HCT116 (cell line): Measurements from ENCODE around the gene POLR1B. TPM values are rescaled to one million over a fixed set of nuclear protein-coding genes. Genes with fewer than 3 reads are reported as not detected.

ENCODE experiments used
- ATAC-seq: fragments of 200-7000 bp; cut with Tn5 transposase; 2 replicates; pipeline ENCODE4 v1.9.1; 2020; ENCODE audit warnings: mild to moderate bottlenecking, moderate library complexity
- BruUV-seq: library from RNA; stranded (reverse); fragments of 400-500 nt; replicated peaks from 2 replicates; lab custom pipeline; 2021; lab: Mats Ljungman, UMichigan
- CTCF ChIA-PET: fragments of 300-600 bp; sonication (Branson Sonifier 250); formaldehyde crosslinking; loops from one replicate; lab custom pipeline; 2021; ENCODE audit warnings: antibody characterized with exemption; lab: Charles Lee
- POLR2A ChIA-PET: fragments of 300-600, 350-600 bp; sonication (Branson Sonifier 250); formaldehyde crosslinking; loops from one replicate; lab custom pipeline; 2021; ENCODE audit warnings: antibody characterized with exemption; lab: Charles Lee
- RAD21 ChIA-PET, 2 experiments: fragments of 300-600 bp; sonication (Branson Sonifier 250); formaldehyde crosslinking; loops; one replicate each; lab custom pipeline; 2023; ENCODE audit warnings: low total read pairs in 2 of 2; ENCODE audit not compliant: uncharacterized antibody in 2 of 2, unreplicated experiment in 2 of 2, low non-redundant PET in 1 of 2; lab: Charles Lee
- DNase-seq: peaks from one replicate; pipeline ENCODE4 v3.0.0-alpha.2; 2010; ENCODE audit warnings: low read depth, low spot score
- H2AFZ ChIP-seq: fragments of 200-600 bp; shearing (Covaris generic), sonication (generic); 2 replicates; pipeline ENCODE4 v1.6.1; 2017; ENCODE audit warnings: low read depth, mixed run types, mixed read lengths, antibody characterized with exemption, low read length; ENCODE audit not compliant: poor library complexity, severe bottlenecking
- H3K27ac ChIP-seq: 2 replicates; pipeline ENCODE4 v1.5.1; 2012; ENCODE audit warnings: low read depth, low read length
- H3K27me3 ChIP-seq: fragments of 200-600 bp; sonication (generic); 2 replicates; pipeline ENCODE4 v1.6.1; 2016; ENCODE audit warnings: mixed run types, low read length, mixed read lengths; ENCODE audit not compliant: insufficient read depth
- H3K36me3 ChIP-seq, 2 experiments: fragments of 200-500 bp in 1 of 2; fragments of 200-600 bp in 1 of 2; sonication (Bioruptor generic) in 1 of 2; sonication (generic) in 1 of 2; 2 replicates each; pipeline versions ENCODE4 v1.5.1 to v1.6.1; 2014 to 2016; ENCODE audit warnings: low read length in 2 of 2, inconsistent platforms in 1 of 2, mixed read lengths in 1 of 2, mixed run types in 1 of 2; ENCODE audit not compliant: insufficient read depth in 2 of 2, control insufficient read depth in 1 of 2
- H3K4me1 ChIP-seq, 2 experiments: fragments of 200-600 bp in 1 of 2; sonication (generic) in 1 of 2; 2 replicates each; pipeline versions ENCODE4 v1.5.1 to v1.6.1; 2012 to 2017; ENCODE audit warnings: low read length in 2 of 2, inconsistent platforms in 1 of 2, mild to moderate bottlenecking in 1 of 2, mixed read lengths in 1 of 2, mixed run types in 1 of 2, moderate library complexity in 1 of 2; ENCODE audit not compliant: insufficient read depth in 2 of 2, control insufficient read depth in 1 of 2
- H3K4me2 ChIP-seq: fragments of 200-600 bp; sonication (generic); 2 replicates; pipeline ENCODE4 v1.6.1; 2017; ENCODE audit warnings: mixed run types, low read length, mixed read lengths
- H3K4me3 ChIP-seq, 2 experiments: fragments of 200-600 bp in 1 of 2; sonication (generic) in 1 of 2; replicated peaks in 1 of 2; 2 replicates each; pipeline ENCODE4 v1.5.1; 2011 to 2016; ENCODE audit warnings: low read length in 2 of 2, control low read depth in 1 of 2, low read depth in 1 of 2, mild to moderate bottlenecking in 1 of 2, mixed read lengths in 1 of 2, mixed run types in 1 of 2
- H3K79me2 ChIP-seq: fragments of 200-600 bp; sonication (generic); 2 replicates; pipeline ENCODE4 v1.6.1; 2017; ENCODE audit warnings: mild to moderate bottlenecking, mixed run types, low read length, moderate library complexity, mixed read lengths; ENCODE audit not compliant: insufficient read depth
- H3K9ac ChIP-seq: fragments of 200-600 bp; sonication (generic); 2 replicates; pipeline ENCODE4 v1.6.1; 2016; ENCODE audit warnings: low read length, mixed read lengths
- H3K9me2 ChIP-seq: fragments of 200-600 bp; sonication (generic), shearing (Covaris generic); 2 replicates; pipeline ENCODE4 v1.6.1; 2017; ENCODE audit warnings: mixed run types, mild to moderate bottlenecking, moderate library complexity; ENCODE audit not compliant: insufficient read depth
- H3K9me3 ChIP-seq, 2 experiments: fragments of 200-500 bp in 1 of 2; fragments of 200-600 bp in 1 of 2; sonication (Bioruptor generic) in 1 of 2; sonication (generic) in 1 of 2; 2 replicates each; pipeline ENCODE4 v1.6.1; 2014 to 2017; ENCODE audit warnings: low read length in 2 of 2, mixed read lengths in 2 of 2, inconsistent platforms in 1 of 2, low read depth in 1 of 2, mild to moderate bottlenecking in 1 of 2, mixed run types in 1 of 2, moderate library complexity in 1 of 2; ENCODE audit not compliant: control insufficient read depth in 1 of 2, insufficient read depth in 1 of 2
- H4K20me1 ChIP-seq: fragments of 200-600 bp; sonication (generic), shearing (Covaris generic); 2 replicates; pipeline ENCODE4 v1.6.1; 2017; ENCODE audit warnings: mixed run types, mild to moderate bottlenecking, moderate library complexity; ENCODE audit not compliant: insufficient read depth
- CEBPB ChIP-seq: IDR thresholded peaks from 2 replicates; pipeline ENCODE4 v1.6.1; 2012; ENCODE audit warnings: low read depth
- CTCF ChIP-seq, 3 experiments: fragments of 200-600 bp in 1 of 3; sonication (generic) in 1 of 3; IDR thresholded peaks in 2 of 3; conservative IDR thresholded peaks in 1 of 3; 2 replicates each; pipeline ENCODE4 v1.5.1; 2012 to 2017; ENCODE audit warnings: low read depth in 2 of 3, low read length in 2 of 3, antibody characterized with exemption in 1 of 3, borderline replicate concordance in 1 of 3, control low read depth in 1 of 3, mild to moderate bottlenecking in 1 of 3, mixed read lengths in 1 of 3, mixed run types in 1 of 3, moderate library complexity in 1 of 3; ENCODE audit not compliant: insufficient read depth in 1 of 3
- EGR1 ChIP-seq: IDR thresholded peaks from 2 replicates; pipeline ENCODE4 v1.6.1; 2012; ENCODE audit warnings: low read depth
- ELF1 ChIP-seq: IDR thresholded peaks from 2 replicates; pipeline ENCODE4 v1.6.1; 2012; ENCODE audit warnings: low read depth, borderline replicate concordance
- EZH2 ChIP-seq: fragments of 200-600 bp; sonication (generic); IDR thresholded peaks from 2 replicates; pipeline ENCODE4 v1.6.1; 2017; ENCODE audit warnings: antibody characterized with exemption, mixed run types
- EZH2phosphoT487 ChIP-seq: fragments of 200-600 bp; IDR thresholded peaks from 2 replicates; pipeline ENCODE4 v1.6.1; 2018; ENCODE audit warnings: antibody characterized with exemption, borderline replicate concordance
- FOSL1 ChIP-seq: IDR thresholded peaks from 2 replicates; pipeline ENCODE4 v1.6.1; 2012; ENCODE audit warnings: low read depth
- JUND ChIP-seq: IDR thresholded peaks from 2 replicates; pipeline ENCODE4 v1.6.1; 2012
- MAX ChIP-seq: IDR thresholded peaks from 2 replicates; pipeline ENCODE4 v1.6.1; 2012
- POLR2A ChIP-seq: IDR thresholded peaks from 2 replicates; pipeline ENCODE4 v1.7.0; 2011; ENCODE audit warnings: borderline replicate concordance; ENCODE audit not compliant: insufficient read depth, insufficient read length; ENCODE audit errors: extremely low read depth
- POLR2AphosphoS5 ChIP-seq: IDR thresholded peaks from 2 replicates; pipeline ENCODE4 v1.6.1; 2011; ENCODE audit warnings: mild to moderate bottlenecking, low read depth, low read length, moderate library complexity
- SP1 ChIP-seq: IDR thresholded peaks from 2 replicates; pipeline ENCODE4 v1.6.1; 2012; ENCODE audit warnings: low read depth
- SRF ChIP-seq: IDR thresholded peaks from 2 replicates; pipeline ENCODE4 v1.6.1; 2012; ENCODE audit warnings: low read depth
- TCF7L2 ChIP-seq: IDR thresholded peaks from 2 replicates; pipeline ENCODE4 v1.7.0; 2011; ENCODE audit warnings: borderline replicate concordance, inconsistent platforms; ENCODE audit not compliant: insufficient read depth, insufficient read length; ENCODE audit errors: extremely low read depth
- YY1 ChIP-seq: IDR thresholded peaks from 2 replicates; pipeline ENCODE4 v1.6.1; 2011; ENCODE audit warnings: low read length, low read depth, moderate library complexity, mild to moderate bottlenecking; ENCODE audit not compliant: insufficient replicate concordance; ENCODE audit errors: extremely low read depth
- ZFX ChIP-seq: fragments of 450-650 bp; IDR thresholded peaks from 2 replicates; pipeline ENCODE4 v1.6.1; 2017
- ZNF274 ChIP-seq: fragments of 200-500 bp; sonication (Bioruptor generic); IDR thresholded peaks from 2 replicates; pipeline ENCODE4 v1.6.1; 2014; ENCODE audit warnings: mild to moderate bottlenecking, low read depth, low read length, inconsistent platforms
- intact Hi-C: fragments of 100-400 bp; cut with micrococcal nuclease; formaldehyde crosslinking; loops from 2 replicates; pipeline ENCODE4 v1.10.0; 2022
- total RNA-seq: library from RNA; stranded (reverse); gene quantifications from one replicate; pipeline ENCODE4 v1.2.1, GENCODE V29; 2021; ENCODE audit not compliant: unreplicated experiment
- TF ChIP-seq, protein P1 (sequence below): IDR thresholded peaks from 2 replicates; pipeline ENCODE4 v1.6.1; 2012

POLR1B gene
- total RNA-seq, 1 experiment from 2014 or later = 57.7 TPM

- no peaks in the 10 kb centered on the region for H3K27me3 ChIP-seq
- RAD21 ChIA-PET = no interaction called here
- DNase-seq (no peak), ATAC-seq (no peak)
- H3K4me1 ChIP-seq = peaks cover 0 to 21% of the 10 kb centered on the region in 2 experiments; a peak in 2 of 4 replicates
- CTCF ChIA-PET = no interaction called here
- H3K9ac ChIP-seq = no peak overlapping the region
- H3K36me3 ChIP-seq = no peaks in the 10 kb centered on the region
- no peak for TF ChIP-seq POLR2A
- no peak for TF ChIP-seq EZH2
- TF ChIP-seq CTCF (IDR thresholded peaks at IDR 0.05 in 2 of 3, conservative IDR thresholded peaks at IDR 0.05 in 1 of 3; ENCODE audit: borderline replicate concordance in 1 of 3, insufficient read depth in 1 of 3, low read depth in 2 of 3, low read length in 2 of 3) = no peak
- TF ChIP-seq, protein P1, sequence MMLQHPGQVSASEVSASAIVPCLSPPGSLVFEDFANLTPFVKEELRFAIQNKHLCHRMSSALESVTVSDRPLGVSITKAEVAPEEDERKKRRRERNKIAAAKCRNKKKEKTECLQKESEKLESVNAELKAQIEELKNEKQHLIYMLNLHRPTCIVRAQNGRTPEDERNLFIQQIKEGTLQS = no peak
- TF ChIP-seq SRF = no peak
- no peak for TF ChIP-seq MAX
- TF ChIP-seq SP1 = no peak
- TF ChIP-seq TCF7L2 = no peak
- no peak for TF ChIP-seq FOSL1
- TF ChIP-seq CEBPB = no peak
- no peak for TF ChIP-seq ELF1
- no peak for TF ChIP-seq EGR1
- no peak for TF ChIP-seq ZNF274
- no peak for TF ChIP-seq JUND
- no peak for TF ChIP-seq POLR2AphosphoS5
- no peak for TF ChIP-seq EZH2phosphoT487
- no peak for TF ChIP-seq YY1
- no peak for TF ChIP-seq ZFX
- H3K27ac ChIP-seq = no peak overlapping the region
- H3K9me3 ChIP-seq = no peaks in the 10 kb centered on the region
- BruUV-seq = no TSS peak
- no peaks in the 10 kb centered on the region for H3K9me2 ChIP-seq
- H3K4me2 ChIP-seq = no peak overlapping the region
- no peak overlapping the region for H3K4me3 ChIP-seq
- intact Hi-C loops = no loop called here
- no peaks in the 10 kb centered on the region for H4K20me1 ChIP-seq
- no peak overlapping the region for H2AFZ ChIP-seq
- H3K79me2 ChIP-seq = no peaks in the 10 kb centered on the region
- POLR2A ChIA-PET = no interaction called here
Measured at GRCh38 chr2:112618383-112618782, 76.1 kb downstream of the POLR1B start.
